Epithelial cell of umbilical artery (primary cell): Measurements from ENCODE around the gene CGN. TPM values are rescaled to one million over a fixed set of nuclear protein-coding genes. Genes with fewer than 3 reads are reported as not detected.

Source experiments
- total RNA-seq: library from RNA; depleted of rRNA; stranded (reverse); fragments of >200 nt; gene quantifications from 2 replicates; pipeline ENCODE4 v1.2.3, GENCODE V29; 2014

The CGN gene, protein sequence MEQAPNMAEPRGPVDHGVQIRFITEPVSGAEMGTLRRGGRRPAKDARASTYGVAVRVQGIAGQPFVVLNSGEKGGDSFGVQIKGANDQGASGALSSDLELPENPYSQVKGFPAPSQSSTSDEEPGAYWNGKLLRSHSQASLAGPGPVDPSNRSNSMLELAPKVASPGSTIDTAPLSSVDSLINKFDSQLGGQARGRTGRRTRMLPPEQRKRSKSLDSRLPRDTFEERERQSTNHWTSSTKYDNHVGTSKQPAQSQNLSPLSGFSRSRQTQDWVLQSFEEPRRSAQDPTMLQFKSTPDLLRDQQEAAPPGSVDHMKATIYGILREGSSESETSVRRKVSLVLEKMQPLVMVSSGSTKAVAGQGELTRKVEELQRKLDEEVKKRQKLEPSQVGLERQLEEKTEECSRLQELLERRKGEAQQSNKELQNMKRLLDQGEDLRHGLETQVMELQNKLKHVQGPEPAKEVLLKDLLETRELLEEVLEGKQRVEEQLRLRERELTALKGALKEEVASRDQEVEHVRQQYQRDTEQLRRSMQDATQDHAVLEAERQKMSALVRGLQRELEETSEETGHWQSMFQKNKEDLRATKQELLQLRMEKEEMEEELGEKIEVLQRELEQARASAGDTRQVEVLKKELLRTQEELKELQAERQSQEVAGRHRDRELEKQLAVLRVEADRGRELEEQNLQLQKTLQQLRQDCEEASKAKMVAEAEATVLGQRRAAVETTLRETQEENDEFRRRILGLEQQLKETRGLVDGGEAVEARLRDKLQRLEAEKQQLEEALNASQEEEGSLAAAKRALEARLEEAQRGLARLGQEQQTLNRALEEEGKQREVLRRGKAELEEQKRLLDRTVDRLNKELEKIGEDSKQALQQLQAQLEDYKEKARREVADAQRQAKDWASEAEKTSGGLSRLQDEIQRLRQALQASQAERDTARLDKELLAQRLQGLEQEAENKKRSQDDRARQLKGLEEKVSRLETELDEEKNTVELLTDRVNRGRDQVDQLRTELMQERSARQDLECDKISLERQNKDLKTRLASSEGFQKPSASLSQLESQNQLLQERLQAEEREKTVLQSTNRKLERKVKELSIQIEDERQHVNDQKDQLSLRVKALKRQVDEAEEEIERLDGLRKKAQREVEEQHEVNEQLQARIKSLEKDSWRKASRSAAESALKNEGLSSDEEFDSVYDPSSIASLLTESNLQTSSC
- total RNA-seq = under 0.01 and 0.30 TPM in 2 replicates

DNA sequence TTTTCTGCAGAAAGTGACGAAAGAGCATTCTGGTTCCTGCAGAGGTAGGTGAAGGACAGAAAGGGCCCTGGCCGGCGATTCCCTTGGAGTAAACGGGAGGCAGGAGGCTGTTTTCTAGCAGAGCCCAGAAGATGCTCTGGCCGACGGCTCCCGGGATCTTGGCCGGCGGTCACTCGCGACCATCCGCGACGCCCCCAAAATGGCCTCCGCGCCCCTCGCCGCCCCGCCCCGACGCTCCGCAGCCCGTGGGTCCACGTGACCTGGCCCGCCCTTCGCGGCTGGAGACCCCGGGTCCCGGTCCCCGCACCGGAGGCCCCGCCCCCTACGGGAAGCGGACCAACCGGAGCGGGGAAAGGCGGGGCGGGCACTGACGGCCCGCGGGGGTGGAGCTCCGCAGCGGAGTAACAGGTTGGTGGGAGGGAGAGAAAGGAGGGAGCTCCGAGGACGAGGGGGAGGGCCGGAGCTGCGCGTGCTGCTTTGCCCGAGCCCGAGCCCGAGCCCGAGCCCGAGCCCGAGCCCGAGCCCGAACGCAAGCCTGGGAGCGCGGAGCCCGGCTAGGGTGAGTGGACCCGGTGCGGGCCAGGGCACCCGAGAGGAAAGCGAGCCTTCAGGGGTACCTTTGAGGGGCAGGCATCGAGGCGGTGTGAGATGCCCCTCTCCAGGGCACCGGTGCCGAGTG is at the start of gene CGN:
Gene CGN (plus strand): TSS at position 431 of the 679 bp plus-strand sequence. CDS start 7,133 bp downstream, outside the sequence.

DNA sequence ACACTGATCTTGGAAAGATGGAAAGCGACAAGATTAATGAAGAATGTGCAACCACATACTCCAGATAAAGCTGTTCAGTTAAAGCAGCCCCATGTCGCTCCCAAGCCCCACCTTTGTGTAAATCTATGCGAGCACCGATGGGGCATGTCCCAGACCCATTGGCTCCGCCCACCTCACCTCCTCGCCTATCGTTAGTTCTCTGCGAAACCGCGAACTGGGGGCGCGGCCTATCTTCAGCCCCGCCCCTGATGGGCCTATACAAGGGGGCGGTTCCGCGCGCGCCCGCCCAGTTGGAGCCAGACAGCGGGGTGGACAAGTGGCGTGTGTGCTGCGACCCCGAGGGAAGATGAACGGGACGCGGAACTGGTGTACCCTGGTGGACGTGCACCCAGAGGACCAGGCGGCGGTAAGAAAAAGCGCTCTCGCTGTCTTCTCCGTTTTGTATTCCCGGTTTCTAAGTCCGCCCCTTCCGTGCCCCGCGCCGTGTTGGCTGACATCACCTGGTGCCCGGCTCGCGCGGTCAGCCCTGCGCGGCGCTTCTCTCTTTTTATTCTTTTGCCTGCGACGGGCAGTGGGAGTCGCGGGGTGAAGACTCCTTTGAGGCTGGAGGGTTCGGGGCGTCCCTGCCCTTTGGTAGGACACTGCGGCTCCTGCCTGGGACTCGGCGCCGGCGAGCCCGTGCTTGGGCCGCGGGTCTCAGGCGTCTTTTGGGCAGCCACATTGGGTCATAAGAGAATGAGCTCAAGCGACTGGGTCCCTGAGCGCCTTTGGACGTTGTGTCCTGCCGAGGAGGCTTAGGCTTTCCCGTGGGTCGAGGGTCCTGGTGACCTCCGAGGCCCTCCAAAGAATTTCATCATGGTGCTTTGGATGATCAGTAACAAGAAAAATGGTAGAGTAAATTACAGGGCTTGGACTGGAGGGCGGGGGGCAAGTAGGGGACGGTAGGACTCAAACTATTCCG is 29.1 kb downstream of the CGN start, which contains the start of gene TUFT1:
Gene TUFT1 (plus strand): TSS at position 289 of the 961 bp plus-strand sequence. CDS start 58 bp downstream, at position 347.

Other genes with a start within 250 kb of the CGN start
- gene ZNF687, start 229.1 kb upstream of the CGN start, total RNA-seq = 6.7 and 6.8 TPM in 2 replicates
- gene PI4KB, start 184.0 kb upstream of the CGN start, total RNA-seq = 29.2 and 37.8 TPM in 2 replicates
- 44.8 and 63.5 TPM in 2 replicates for gene RFX5, start 164.1 kb upstream of the CGN start, total RNA-seq
- gene SELENBP1, start 138.7 kb upstream of the CGN start, total RNA-seq = 11.0 and 18.7 TPM in 2 replicates
- 409 and 511 TPM in 2 replicates for gene PSMB4, start 111.8 kb upstream of the CGN start, total RNA-seq
- gene POGZ, start 51.9 kb upstream of the CGN start, total RNA-seq = 10.4 and 12.3 TPM in 2 replicates
- 2.6 and 5.5 TPM in 2 replicates for gene TUFT1, start 28.9 kb downstream of the CGN start, total RNA-seq
- 18.7 and 19.8 TPM in 2 replicates for gene SNX27, start 100.7 kb downstream of the CGN start, total RNA-seq
- not detected in 2 replicates for gene CELF3, start 205.4 kb downstream of the CGN start, total RNA-seq
- gene RIIAD1, start 210.1 kb downstream of the CGN start, total RNA-seq = not detected in 2 replicates